ENCODE data around the gene ZNF101. TPM values are rescaled to one million over a fixed set of nuclear protein-coding genes. Genes with fewer than 3 reads are reported as not detected.
"Not testable (repeated sequence)": the region's sequence is repeated elsewhere in the genome, so short reads cannot be mapped to it uniquely, and the experiment has no call there.

Gene ZNF101
- total RNA-seq, 1 experiment from 2014 or later: 15.6 TPM

- no peaks in the 10 kb centered on the region for H3K9me3 ChIP-seq (ENCODE audit: control insufficient read depth, insufficient read depth, low read depth, low read length)
Observed at GRCh38 chr19:19686580-19686979, 17.9 kb downstream of the ZNF101 start.

GRCh38 chr19:19687090-19687489 lies 18.5 kb downstream of the ZNF101 start:
- in situ Hi-C loops (cut with HindIII; ENCODE audit: low pct_unique_long_range_greater_than_20kb, low sequenced_read_pairs) (no loop called here), intact Hi-C loops (cut with micrococcal nuclease; ENCODE audit: unreplicated experiment) (no loop called here)
- Histone ChIP-seq H3K27me3 (ENCODE audit: control insufficient read depth, insufficient read depth, low read length) (no peaks in the 10 kb centered on the region), H3K4me3 (ENCODE audit: low read depth in 2 of 2, low read length in 2 of 2) (no peak overlapping the region), H3K36me3 (ENCODE audit: control insufficient read depth, insufficient read depth, low read length) (no peaks in the 10 kb centered on the region), H3K4me1 (ENCODE audit: control insufficient read depth, insufficient read depth, low read length) (no peaks in the 10 kb centered on the region), H3K27ac (ENCODE audit: low read length) (no peak overlapping the region), H3K9me3 (ENCODE audit: control insufficient read depth, insufficient read depth, low read depth, low read length) (no peaks in the 10 kb centered on the region)
- POLR2A ChIA-PET: no interaction called here
- TF ChIP-seq SIN3A (IDR thresholded peaks at IDR 0.05; ENCODE audit: borderline replicate concordance, insufficient read depth, low read depth, low read length): no peak
- no peak for TF ChIP-seq TCF7L2 (IDR thresholded peaks at IDR 0.05; ENCODE audit: low read depth, low read length)
- no peak for TF ChIP-seq CTCF (IDR thresholded peaks at IDR 0.05)
- TF ChIP-seq POLR2AphosphoS5 (IDR thresholded peaks at IDR 0.05; ENCODE audit: low read depth, low read length): no peak
- TF ChIP-seq, protein P1, sequence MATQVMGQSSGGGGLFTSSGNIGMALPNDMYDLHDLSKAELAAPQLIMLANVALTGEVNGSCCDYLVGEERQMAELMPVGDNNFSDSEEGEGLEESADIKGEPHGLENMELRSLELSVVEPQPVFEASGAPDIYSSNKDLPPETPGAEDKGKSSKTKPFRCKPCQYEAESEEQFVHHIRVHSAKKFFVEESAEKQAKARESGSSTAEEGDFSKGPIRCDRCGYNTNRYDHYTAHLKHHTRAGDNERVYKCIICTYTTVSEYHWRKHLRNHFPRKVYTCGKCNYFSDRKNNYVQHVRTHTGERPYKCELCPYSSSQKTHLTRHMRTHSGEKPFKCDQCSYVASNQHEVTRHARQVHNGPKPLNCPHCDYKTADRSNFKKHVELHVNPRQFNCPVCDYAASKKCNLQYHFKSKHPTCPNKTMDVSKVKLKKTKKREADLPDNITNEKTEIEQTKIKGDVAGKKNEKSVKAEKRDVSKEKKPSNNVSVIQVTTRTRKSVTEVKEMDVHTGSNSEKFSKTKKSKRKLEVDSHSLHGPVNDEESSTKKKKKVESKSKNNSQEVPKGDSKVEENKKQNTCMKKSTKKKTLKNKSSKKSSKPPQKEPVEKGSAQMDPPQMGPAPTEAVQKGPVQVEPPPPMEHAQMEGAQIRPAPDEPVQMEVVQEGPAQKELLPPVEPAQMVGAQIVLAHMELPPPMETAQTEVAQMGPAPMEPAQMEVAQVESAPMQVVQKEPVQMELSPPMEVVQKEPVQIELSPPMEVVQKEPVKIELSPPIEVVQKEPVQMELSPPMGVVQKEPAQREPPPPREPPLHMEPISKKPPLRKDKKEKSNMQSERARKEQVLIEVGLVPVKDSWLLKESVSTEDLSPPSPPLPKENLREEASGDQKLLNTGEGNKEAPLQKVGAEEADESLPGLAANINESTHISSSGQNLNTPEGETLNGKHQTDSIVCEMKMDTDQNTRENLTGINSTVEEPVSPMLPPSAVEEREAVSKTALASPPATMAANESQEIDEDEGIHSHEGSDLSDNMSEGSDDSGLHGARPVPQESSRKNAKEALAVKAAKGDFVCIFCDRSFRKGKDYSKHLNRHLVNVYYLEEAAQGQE (IDR thresholded peaks at IDR 0.05; ENCODE audit: insufficient read depth in 1 of 2, low read depth in 2 of 2, low read length in 1 of 2): no peak
- ATAC-seq (no peak), DNase-seq (ENCODE audit: low read depth, low spot score) (no peak)
- no TSS peak for BruUV-seq (replicated peaks)
- CTCF ChIA-PET: interaction anchor here (0.6 kb wide), 1 partner anchor 17 kb away, joined by 3 read pairs; no protein-coding TSS in a partner anchor

More at GRCh38 chr19:19686580-19686979, 17.9 kb downstream of the ZNF101 start:
- CTCF ChIA-PET: interaction anchor here (0.6 kb wide), 1 partner anchor 17 kb away, joined by 3 read pairs; no protein-coding TSS in a partner anchor
- no peak overlapping the region for H3K27ac ChIP-seq (ENCODE audit: low read length)
- no TSS peak for BruUV-seq (replicated peaks)
- intact Hi-C loops (cut with micrococcal nuclease; ENCODE audit: unreplicated experiment): no loop called here
- POLR2A ChIA-PET: no interaction called here
- no peaks in the 10 kb centered on the region for H3K4me1 ChIP-seq (ENCODE audit: control insufficient read depth, insufficient read depth, low read length)
- no peaks in the 10 kb centered on the region for H3K36me3 ChIP-seq (ENCODE audit: control insufficient read depth, insufficient read depth, low read length)
- no peaks in the 10 kb centered on the region for H3K27me3 ChIP-seq (ENCODE audit: control insufficient read depth, insufficient read depth, low read length)
- ATAC-seq: no peak
- in situ Hi-C loops (cut with HindIII; ENCODE audit: low pct_unique_long_range_greater_than_20kb, low sequenced_read_pairs): no loop called here
- TF ChIP-seq TCF7L2 (IDR thresholded peaks at IDR 0.05; ENCODE audit: low read depth, low read length): no peak
- TF ChIP-seq, protein P1 (IDR thresholded peaks at IDR 0.05; ENCODE audit: insufficient read depth in 1 of 2, low read depth in 2 of 2, low read length in 1 of 2): no peak
- no peak for TF ChIP-seq POLR2AphosphoS5 (IDR thresholded peaks at IDR 0.05; ENCODE audit: low read depth, low read length)
- no peak for TF ChIP-seq CTCF (IDR thresholded peaks at IDR 0.05)
- no peak for TF ChIP-seq SIN3A (IDR thresholded peaks at IDR 0.05; ENCODE audit: borderline replicate concordance, insufficient read depth, low read depth, low read length)
- no peak overlapping the region for H3K4me3 ChIP-seq (ENCODE audit: low read depth in 2 of 2, low read length in 2 of 2)
- DNase-seq (ENCODE audit: low read depth, low spot score): no peak

DNA sequence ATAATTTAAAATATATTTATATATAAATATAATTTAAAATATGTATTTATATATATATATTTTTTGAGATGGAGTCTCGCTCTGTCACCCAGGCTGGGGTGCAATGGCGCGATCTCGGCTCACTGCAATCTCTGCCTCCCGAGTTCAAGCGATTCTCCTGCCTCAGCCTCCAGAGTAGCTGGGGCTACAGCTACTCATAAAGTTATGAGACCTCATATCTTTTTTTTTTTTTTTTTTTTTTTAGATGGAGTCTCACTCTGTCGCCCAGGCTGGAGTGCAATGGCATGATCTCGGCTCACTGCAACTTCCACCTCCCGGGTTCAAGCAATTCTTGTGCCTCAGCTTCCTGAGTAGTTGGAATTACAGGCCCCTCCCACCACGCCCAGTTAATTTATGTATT lies 20.4 kb downstream of the ZNF101 start:
- intact Hi-C loops (cut with micrococcal nuclease; ENCODE audit: unreplicated experiment); H3K4me3 ChIP-seq (ENCODE audit: low read depth in 2 of 2, low read length in 2 of 2); H3K36me3 ChIP-seq (ENCODE audit: control insufficient read depth, insufficient read depth, low read length); H3K9me3 ChIP-seq (ENCODE audit: control insufficient read depth, insufficient read depth, low read depth, low read length); POLR2A ChIA-PET; BruUV-seq (replicated peaks); CTCF ChIA-PET; in situ Hi-C loops (cut with HindIII; ENCODE audit: low pct_unique_long_range_greater_than_20kb, low sequenced_read_pairs); H3K27me3 ChIP-seq (ENCODE audit: control insufficient read depth, insufficient read depth, low read length); H3K27ac ChIP-seq (ENCODE audit: low read length); H3K4me1 ChIP-seq (ENCODE audit: control insufficient read depth, insufficient read depth, low read length); DNase-seq (ENCODE audit: low read depth, low spot score); ATAC-seq: not testable (repeated sequence)
